Transverse colon (tissue), 4 donors: ENCODE results near the gene DDX27. TPM values are rescaled to one million over a fixed set of nuclear protein-coding genes. Genes with fewer than 3 reads are reported as not detected.

Experiments used
- DNase-seq: peaks from one replicate; pipeline ENCODE4 v3.0.0-alpha.2; 2019
- H3K27ac ChIP-seq, 4 donors: fragments of 200-600 bp; sonication (generic); 2 replicates each; pipeline ENCODE4 v1.5.1; 2016 to 2018; ENCODE audit warnings: inconsistent platforms in 4 of 4
- H3K27me3 ChIP-seq: fragments of 200-600 bp; sonication (generic); 2 replicates; pipeline ENCODE4 v1.5.1; 2017; ENCODE audit warnings: inconsistent platforms
- H3K36me3 ChIP-seq, 4 donors: fragments of 200-600 bp; sonication (generic); 2 replicates each; pipeline ENCODE4 v1.5.1; 2017 to 2019; ENCODE audit warnings: inconsistent platforms in 4 of 4
- H3K4me1 ChIP-seq, 4 donors: fragments of 200-600 bp; sonication (generic); 2 replicates each; pipeline ENCODE4 v1.5.1; 2017 to 2020; ENCODE audit warnings: inconsistent platforms in 4 of 4
- H3K4me3 ChIP-seq, 4 donors: fragments of 200-600 bp; sonication (generic); 1 replicate in 1 of 4; 2 replicates in 3 of 4; pipeline versions ENCODE4 v1.5.1 to v1.6.1; 2017 to 2019; ENCODE audit warnings: inconsistent platforms in 4 of 4
- H3K9me3 ChIP-seq, 2 donors: fragments of 200-600 bp; sonication (generic); 2 replicates each; pipeline ENCODE4 v1.5.1; 2017 to 2019; ENCODE audit warnings: inconsistent platforms in 2 of 2
- EP300 ChIP-seq: sonication (generic); formaldehyde crosslinking; IDR thresholded peaks from one replicate; pipeline ENCODE4 v1.6.1; 2017; ENCODE audit warnings: antibody characterized with exemption, low read depth
- POLR2A ChIP-seq: fragments of 450-650 bp; IDR thresholded peaks from one replicate; pipeline ENCODE4 v1.6.1; 2016; ENCODE audit warnings: antibody characterized with exemption, mild to moderate bottlenecking, moderate library complexity
- POLR2AphosphoS5 ChIP-seq, 3 donors: sonication (generic); formaldehyde crosslinking; IDR thresholded peaks; one replicate each; pipeline ENCODE4 v1.6.1; 2016; ENCODE audit warnings: antibody characterized with exemption in 3 of 3
- WGBS, 2 donors: methylation state at CpG; one replicate each; pipeline ENCODE4 v1.1.5; 2018; ENCODE audit warnings: low coverage in 1 of 2; 5-methylcytosine and 5-hydroxymethylcytosine counted together
- in situ Hi-C, 4 donors: fragments of 200-750 bp; cut with MboI; loops; one replicate each; pipeline versions ENCODE4 v1.15.0 to v1.15.1; 2017; ENCODE audit warnings: low sequenced_read_pairs in 3 of 4, low pct_ligation_motif_present in 1 of 4, low pct_unique_long_range_greater_than_20kb in 1 of 4
- intact Hi-C: fragments of 100-400 bp; cut with DNase I; formaldehyde crosslinking; loops from one replicate; pipeline ENCODE4 v1.15.1; 2023; ENCODE audit warnings: low total_unique reads
- total RNA-seq, 4 donors: library from RNA; depleted of rRNA; stranded (reverse); fragments of >200 nt; gene quantifications; one replicate each; pipeline ENCODE4 v1.1.0, GENCODE V29; 2016
- TF ChIP-seq, protein P1 (sequence below), 5 experiments: fragments of 200-600 bp in 3 of 5; fragments of 450-650 bp in 2 of 5; sonication (generic) in 3 of 5; IDR thresholded peaks; 1 replicate in 2 of 5; 2 replicates in 3 of 5; pipeline ENCODE4 v1.5.1; 2016 to 2017; ENCODE audit warnings: antibody characterized with exemption in 5 of 5, inconsistent platforms in 3 of 5, mild to moderate bottlenecking in 2 of 5, moderate library complexity in 1 of 5

The DDX27 gene
- total RNA-seq, 4 donors from 2014 or later: 13.1 to 37.0 (median 24.8) TPM

DNA sequence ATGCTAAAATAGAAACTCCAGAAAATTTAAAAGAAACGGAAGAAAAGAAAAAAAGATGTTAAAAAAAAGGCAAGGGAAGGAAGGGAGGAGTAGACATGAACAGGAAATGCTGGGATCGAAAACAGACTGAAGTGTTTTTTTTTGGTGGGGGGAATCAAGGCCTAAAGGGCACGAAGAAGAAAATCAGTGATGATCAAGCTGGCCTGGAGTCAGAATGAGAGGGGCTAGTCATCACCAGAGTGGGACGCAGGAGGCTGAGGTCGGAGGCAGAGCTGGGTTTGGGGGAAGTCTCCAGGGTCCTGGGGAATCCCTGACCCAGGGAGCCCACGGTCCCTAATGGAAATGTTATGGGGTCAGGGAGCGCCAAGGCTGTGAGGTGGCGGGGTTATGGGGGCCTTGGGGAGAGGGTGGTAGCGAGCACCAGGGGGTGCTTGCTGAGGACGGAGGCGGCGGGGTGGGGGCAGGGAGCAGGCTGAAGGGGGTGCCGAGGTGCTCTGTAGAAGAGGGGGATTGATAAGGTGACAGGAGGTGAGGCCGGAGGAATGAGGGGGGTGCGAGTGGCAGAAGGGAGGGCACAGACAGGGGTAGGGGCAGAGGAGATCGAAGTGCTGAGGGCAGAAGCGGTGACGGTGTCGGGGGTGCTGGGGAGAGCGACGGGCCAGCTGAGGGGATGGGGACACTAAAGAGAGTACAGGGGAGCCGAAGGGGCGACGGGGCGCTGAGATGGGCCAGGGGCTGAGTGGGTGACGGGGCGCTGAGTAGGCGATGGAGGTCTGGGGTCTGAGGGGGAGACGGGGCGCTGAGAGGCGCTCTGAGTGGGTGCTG, 58.0 kb downstream of the DDX27 start:
- intact Hi-C loops: no loop called here
- H3K4me3 ChIP-seq: peak overlapping the region; percentile 74 to 93 (median 85)
- in situ Hi-C loops: no loop called here
- H3K4me1 ChIP-seq: peaks cover 6 to 59% (median 25%) of the 10 kb centered on the region in 4 donors
- peak; percentile 49 for DNase-seq
- 2 to 4% methylated on average over 15 to 31 of the region's 31 CpGs for WGBS, 2 donors
- H3K36me3 ChIP-seq: peaks cover 1 to 26% (median 16%) of the 10 kb centered on the region in 4 donors
- H3K27me3 ChIP-seq: no peaks in the 10 kb centered on the region
- TF ChIP-seq EP300: no peak
- TF ChIP-seq POLR2AphosphoS5 (IDR thresholded peaks at IDR 0.05): no peak
- TF ChIP-seq POLR2A: no peak
- TF ChIP-seq, protein P1, sequence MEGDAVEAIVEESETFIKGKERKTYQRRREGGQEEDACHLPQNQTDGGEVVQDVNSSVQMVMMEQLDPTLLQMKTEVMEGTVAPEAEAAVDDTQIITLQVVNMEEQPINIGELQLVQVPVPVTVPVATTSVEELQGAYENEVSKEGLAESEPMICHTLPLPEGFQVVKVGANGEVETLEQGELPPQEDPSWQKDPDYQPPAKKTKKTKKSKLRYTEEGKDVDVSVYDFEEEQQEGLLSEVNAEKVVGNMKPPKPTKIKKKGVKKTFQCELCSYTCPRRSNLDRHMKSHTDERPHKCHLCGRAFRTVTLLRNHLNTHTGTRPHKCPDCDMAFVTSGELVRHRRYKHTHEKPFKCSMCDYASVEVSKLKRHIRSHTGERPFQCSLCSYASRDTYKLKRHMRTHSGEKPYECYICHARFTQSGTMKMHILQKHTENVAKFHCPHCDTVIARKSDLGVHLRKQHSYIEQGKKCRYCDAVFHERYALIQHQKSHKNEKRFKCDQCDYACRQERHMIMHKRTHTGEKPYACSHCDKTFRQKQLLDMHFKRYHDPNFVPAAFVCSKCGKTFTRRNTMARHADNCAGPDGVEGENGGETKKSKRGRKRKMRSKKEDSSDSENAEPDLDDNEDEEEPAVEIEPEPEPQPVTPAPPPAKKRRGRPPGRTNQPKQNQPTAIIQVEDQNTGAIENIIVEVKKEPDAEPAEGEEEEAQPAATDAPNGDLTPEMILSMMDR (IDR thresholded peaks at IDR 0.05): no peak
- H3K27ac ChIP-seq: peak overlapping the region; percentile 94 to 97 (median 96)
- peaks cover 12 to 14% of the 10 kb centered on the region in 2 donors for H3K9me3 ChIP-seq

DNA sequence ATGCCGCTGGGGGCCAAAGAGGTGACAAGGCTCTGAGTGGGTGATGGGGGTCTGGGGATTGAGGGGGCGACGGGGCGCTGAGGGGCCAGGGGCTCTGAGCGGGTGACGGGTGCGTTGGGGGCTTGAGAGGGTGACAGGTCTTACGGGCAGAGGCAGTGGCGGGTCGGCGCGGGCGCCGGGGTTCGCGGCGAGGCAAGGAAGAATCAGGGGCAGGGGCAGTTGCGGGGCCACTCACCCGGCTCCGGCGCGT, 58.5 kb downstream of the DDX27 start:
- intact Hi-C loops: no loop called here
- 0% methylated on average over 22 of the region's 22 CpGs; no CpG with 5 or more reads in 1 of the 2 donors for WGBS, 2 donors
- peaks cover 1 to 31% (median 20%) of the 10 kb centered on the region in 4 donors for H3K36me3 ChIP-seq
- H3K4me3 ChIP-seq: peak overlapping the region; percentile 74 to 93 (median 85)
- peaks cover 6 to 59% (median 25%) of the 10 kb centered on the region in 4 donors for H3K4me1 ChIP-seq
- in situ Hi-C loops: no loop called here
- TF ChIP-seq POLR2A: peak; percentile 52
- TF ChIP-seq, protein P1 (IDR thresholded peaks at IDR 0.05): no peak
- no peak for TF ChIP-seq POLR2AphosphoS5 (IDR thresholded peaks at IDR 0.05)
- no peak for TF ChIP-seq EP300
- no peaks in the 10 kb centered on the region for H3K27me3 ChIP-seq
- no peak for DNase-seq
- H3K9me3 ChIP-seq: peaks cover 12 to 14% of the 10 kb centered on the region in 2 donors
- H3K27ac ChIP-seq: peak overlapping the region; percentile 94 to 97 (median 96)

DNA sequence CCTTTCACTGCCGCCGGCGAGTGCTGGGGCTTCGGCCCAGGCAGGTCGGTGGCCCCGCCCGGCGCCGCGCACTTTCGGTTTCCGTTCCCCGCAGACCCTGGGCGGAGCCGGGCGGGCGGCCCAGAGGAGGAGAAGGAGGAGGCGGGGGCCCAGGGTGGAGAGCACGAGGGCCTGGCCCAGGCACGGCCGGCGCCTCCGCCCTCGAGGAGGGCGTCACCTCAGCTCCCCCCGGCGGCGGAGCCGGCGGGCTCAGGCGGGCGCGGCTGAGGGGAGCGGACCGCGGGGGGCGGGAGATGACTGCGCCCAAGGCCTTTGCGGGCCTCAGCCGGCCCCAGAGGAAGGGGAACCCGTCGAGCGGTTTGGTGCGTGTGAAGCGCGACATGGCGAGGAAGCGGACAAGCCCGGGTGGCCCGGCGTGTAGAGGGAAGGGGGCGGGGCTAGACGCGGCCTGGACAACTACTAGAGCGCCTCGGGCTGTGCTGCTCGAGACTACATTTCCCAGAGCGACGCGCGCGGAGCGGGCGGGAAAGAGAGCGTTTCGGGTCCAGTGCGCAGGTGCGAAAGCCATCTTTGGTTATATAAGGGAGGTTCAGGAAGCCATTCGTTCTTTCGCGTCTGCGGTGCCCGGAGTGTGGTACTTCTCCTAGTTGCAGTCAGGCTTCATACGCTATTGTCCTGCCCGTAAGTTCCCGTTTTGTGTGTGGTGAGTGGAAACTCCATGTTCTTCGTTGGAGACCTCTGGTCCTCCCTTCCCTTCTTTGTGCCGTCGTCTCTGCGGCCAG, 59.0 kb downstream of the DDX27 start, which contains the start of gene ZNFX1:
Gene ZNFX1 (minus strand): TSS at position 22 of the 782 bp plus-strand sequence. CDS start 2,218 bp downstream, outside the sequence.
- Histone ChIP-seq H3K4me3 (peak within 1 kb of the TSS; percentile 74 to 93 (median 85)), H3K36me3 (peaks cover 1 to 36% (median 24%) of the 10 kb centered on the region in 4 donors), H3K4me1 (peaks cover 6 to 55% (median 25%) of the 10 kb centered on the region in 4 donors), H3K27me3 (no peaks in the 10 kb centered on the region), H3K27ac (peak within 1 kb of the TSS; percentile 94 to 97 (median 96)), H3K9me3 (peaks cover 12 to 14% of the 10 kb centered on the region in 2 donors)
- in situ Hi-C loops (no loop called here), intact Hi-C loops (no loop called here)
- WGBS, 2 donors: 0% methylated on average over 79 of the region's 80 CpGs; no CpG with 5 or more reads in 1 of the 2 donors
- TF ChIP-seq POLR2A: peak; percentile 99
- peak; percentile 100 for TF ChIP-seq POLR2AphosphoS5 (IDR thresholded peaks at IDR 0.05)
- TF ChIP-seq EP300: no peak
- TF ChIP-seq, protein P1 (IDR thresholded peaks at IDR 0.05): no peak
- peak; percentile 99 for DNase-seq
